Esophagus squamous epithelium (tissue), 5 donors: Measurements from ENCODE around the gene KMT5B. TPM values are rescaled to one million over a fixed set of nuclear protein-coding genes. Genes with fewer than 3 reads are reported as not detected.

ENCODE experiments used
- DNase-seq: peaks from one replicate; lab custom pipeline; 2025; lab: John Stamatoyannopoulos, UW
- H3K27ac ChIP-seq, 4 donors: fragments of 200-600 bp; sonication (generic); one replicate each; pipeline ENCODE4 v1.5.1; 2016 to 2019; ENCODE audit warnings: mild to moderate bottlenecking in 1 of 4
- H3K27me3 ChIP-seq, 4 donors: fragments of 200-600 bp; sonication (generic); 1 replicate in 3 of 4; 2 replicates in 1 of 4; pipeline versions ENCODE4 v1.5.1 to v1.6.0; 2017 to 2021; ENCODE audit warnings: antibody characterized with exemption in 1 of 4
- H3K36me3 ChIP-seq, 3 donors: fragments of 200-600 bp; sonication (generic); one replicate each; pipeline ENCODE4 v1.5.1; 2016 to 2019
- H3K4me1 ChIP-seq, 3 donors: fragments of 200-600 bp; sonication (generic); one replicate each; pipeline ENCODE4 v1.5.1; 2017 to 2019
- H3K4me3 ChIP-seq, 4 donors: fragments of 200-600 bp; sonication (generic); 1 replicate in 3 of 4; 2 replicates in 1 of 4; pipeline ENCODE4 v1.5.1; 2016 to 2019; ENCODE audit warnings: mild to moderate bottlenecking in 2 of 4, moderate library complexity in 1 of 4
- H3K9me3 ChIP-seq, 3 donors: fragments of 200-600 bp; sonication (generic); one replicate each; pipeline ENCODE4 v1.5.1; 2016 to 2019
- POLR2A ChIP-seq, 4 donors: fragments of 450-650 bp; IDR thresholded peaks; one replicate each; pipeline ENCODE4 v1.6.1; 2017; ENCODE audit warnings: antibody characterized with exemption in 4 of 4, mild to moderate bottlenecking in 4 of 4, moderate library complexity in 3 of 4
- WGBS, 2 donors: methylation state at CpG; one replicate each; pipeline ENCODE4 v1.1.5; 2018; 5-methylcytosine and 5-hydroxymethylcytosine counted together
- intact Hi-C: fragments of 100-400 bp; cut with DNase I; formaldehyde crosslinking; loops from one replicate; pipeline ENCODE4 v1.15.0; 2022
- total RNA-seq, 4 donors: library from RNA; depleted of rRNA; stranded (reverse); fragments of >200 nt; gene quantifications; one replicate each; pipeline ENCODE4 v1.1.0, GENCODE V29; 2016
- TF ChIP-seq, protein P1 (sequence below), 6 experiments: fragments of 450-650 bp in 4 of 6; fragments of 200-600 bp in 2 of 6; sonication (generic) in 2 of 6; IDR thresholded peaks; one replicate each; pipeline ENCODE4 v1.5.1; 2016 to 2019; ENCODE audit warnings: antibody characterized with exemption in 6 of 6, mild to moderate bottlenecking in 4 of 6, moderate library complexity in 4 of 6
- donor health status: DM: yes; HTN: yes; CAD: no.

KMT5B gene
- total RNA-seq, 4 donors from 2014 or later: 18.4 to 37.6 (median 21.9) TPM

GRCh38 chr11:68214173-68215086 is 1.3 kb upstream of the KMT5B start:
- peaks cover 34 to 61% (median 36%) of the 10 kb centered on the region in 3 donors for H3K4me1 ChIP-seq
- H3K36me3 ChIP-seq: no peaks in the 10 kb centered on the region
- H3K27me3 ChIP-seq: no peaks in the 10 kb centered on the region
- peak overlapping the region; percentile 79 to 93 (median 92) for H3K4me3 ChIP-seq
- peak overlapping the region; percentile 97 to 100 (median 98) for H3K27ac ChIP-seq
- intact Hi-C loops: loop anchor here (10.0 kb wide), 1 partner anchor 210 kb away; the partner anchor contains the start of gene UNC93B1
- H3K9me3 ChIP-seq: no peaks in the 10 kb centered on the region
- TF ChIP-seq, protein P1, sequence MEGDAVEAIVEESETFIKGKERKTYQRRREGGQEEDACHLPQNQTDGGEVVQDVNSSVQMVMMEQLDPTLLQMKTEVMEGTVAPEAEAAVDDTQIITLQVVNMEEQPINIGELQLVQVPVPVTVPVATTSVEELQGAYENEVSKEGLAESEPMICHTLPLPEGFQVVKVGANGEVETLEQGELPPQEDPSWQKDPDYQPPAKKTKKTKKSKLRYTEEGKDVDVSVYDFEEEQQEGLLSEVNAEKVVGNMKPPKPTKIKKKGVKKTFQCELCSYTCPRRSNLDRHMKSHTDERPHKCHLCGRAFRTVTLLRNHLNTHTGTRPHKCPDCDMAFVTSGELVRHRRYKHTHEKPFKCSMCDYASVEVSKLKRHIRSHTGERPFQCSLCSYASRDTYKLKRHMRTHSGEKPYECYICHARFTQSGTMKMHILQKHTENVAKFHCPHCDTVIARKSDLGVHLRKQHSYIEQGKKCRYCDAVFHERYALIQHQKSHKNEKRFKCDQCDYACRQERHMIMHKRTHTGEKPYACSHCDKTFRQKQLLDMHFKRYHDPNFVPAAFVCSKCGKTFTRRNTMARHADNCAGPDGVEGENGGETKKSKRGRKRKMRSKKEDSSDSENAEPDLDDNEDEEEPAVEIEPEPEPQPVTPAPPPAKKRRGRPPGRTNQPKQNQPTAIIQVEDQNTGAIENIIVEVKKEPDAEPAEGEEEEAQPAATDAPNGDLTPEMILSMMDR (IDR thresholded peaks at IDR 0.05): no peak
- TF ChIP-seq POLR2A (IDR thresholded peaks at IDR 0.05): no peak
- WGBS, 2 donors: 51 to 87% methylated on average over 10 of the region's 58 CpGs
- DNase-seq: no peak

DNA sequence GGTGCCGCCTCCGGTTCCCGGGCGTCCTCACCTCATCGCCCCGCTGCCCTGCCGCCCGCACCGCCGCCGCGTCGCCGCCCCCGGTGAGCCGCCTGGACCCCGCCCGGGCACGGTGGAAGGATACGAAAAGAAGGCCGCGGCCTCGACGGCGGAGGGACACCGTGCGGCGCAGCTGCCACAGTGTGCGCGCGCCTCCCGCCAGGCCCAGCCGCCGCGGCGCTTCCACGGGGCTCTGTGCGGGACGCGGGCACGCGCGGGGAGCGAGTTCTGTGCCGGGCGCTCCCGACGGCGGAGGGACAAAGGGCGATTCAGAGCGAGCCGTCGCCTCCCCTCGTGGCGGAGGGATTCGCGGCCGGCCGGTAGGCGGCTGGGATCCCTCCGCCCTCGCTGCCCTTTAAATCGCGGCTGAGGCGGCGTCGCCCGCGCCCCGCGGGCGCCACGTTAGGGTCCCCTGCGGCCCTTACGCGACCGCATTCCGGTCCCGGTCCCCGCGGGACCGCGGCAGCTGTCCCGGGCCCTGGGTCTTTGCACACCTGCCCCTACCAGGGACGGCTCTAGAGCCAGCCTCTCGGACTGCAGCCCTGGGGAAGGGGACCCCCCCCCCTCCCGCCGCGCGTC is 568 bp upstream of the KMT5B start:
- no peaks in the 10 kb centered on the region for H3K9me3 ChIP-seq
- H3K27me3 ChIP-seq: no peaks in the 10 kb centered on the region
- WGBS, 2 donors: 0% methylated on average over 13 of the region's 90 CpGs; no CpG with 5 or more reads in 1 of the 2 donors
- intact Hi-C loops: loop anchor here (10.0 kb wide), 1 partner anchor 209 kb away; the partner anchor contains the start of gene UNC93B1
- peak overlapping the region; percentile 97 to 100 (median 98) for H3K27ac ChIP-seq
- TF ChIP-seq, protein P1 (IDR thresholded peaks at IDR 0.05): peak in 3 of 6 experiments; percentile 30 to 60 (median 43)
- peak in 2 of 4 donors; percentile 94 to 95 for TF ChIP-seq POLR2A (IDR thresholded peaks at IDR 0.05)
- peak; percentile 50 for DNase-seq
- no peaks in the 10 kb centered on the region for H3K36me3 ChIP-seq
- H3K4me3 ChIP-seq: peak overlapping the region; percentile 79 to 93 (median 92)
- H3K4me1 ChIP-seq: peaks cover 41 to 68% (median 44%) of the 10 kb centered on the region in 3 donors

DNA sequence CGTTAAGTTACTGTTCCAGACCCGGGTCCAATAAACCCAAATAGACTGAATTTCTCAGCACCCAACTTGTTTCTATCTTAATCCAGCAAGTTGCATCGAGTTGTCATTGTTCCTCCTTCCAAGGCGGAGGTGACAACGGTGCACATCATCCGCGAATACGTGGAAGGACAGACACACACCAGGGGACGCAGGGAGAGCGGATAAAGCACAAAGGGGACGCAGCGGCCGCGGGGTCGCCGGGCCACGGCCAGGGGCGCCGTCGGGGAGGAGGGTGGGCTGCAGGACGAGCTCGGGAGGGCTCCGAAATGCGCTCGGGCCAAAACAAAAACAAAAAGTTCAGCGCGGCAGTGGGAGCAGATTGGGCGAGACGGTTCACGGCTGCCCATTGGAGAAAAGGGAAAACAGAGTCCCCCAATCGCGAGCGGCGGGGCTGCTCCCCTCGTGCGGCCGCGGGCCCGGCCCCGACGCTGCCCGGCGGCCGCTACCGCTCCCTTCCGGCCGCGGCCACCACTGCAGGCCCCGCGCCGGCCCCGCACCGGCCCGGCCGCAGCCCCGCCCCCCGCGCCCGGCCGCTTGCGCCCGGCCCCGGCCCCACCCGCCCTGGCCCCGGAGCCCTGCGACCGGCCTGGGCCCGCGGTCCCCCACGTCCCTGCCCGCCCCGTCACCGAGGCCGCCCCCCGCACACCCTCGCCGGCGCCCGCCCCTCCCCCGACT is 518 bp downstream of the KMT5B start:
- peak overlapping the region; percentile 97 to 100 (median 98) for H3K27ac ChIP-seq
- intact Hi-C loops: loop anchor here (10.0 kb wide), 1 partner anchor 208 kb away; the partner anchor contains the start of gene UNC93B1
- H3K9me3 ChIP-seq: no peaks in the 10 kb centered on the region
- no peaks in the 10 kb centered on the region for H3K27me3 ChIP-seq
- no peaks in the 10 kb centered on the region for H3K36me3 ChIP-seq
- H3K4me3 ChIP-seq: peak overlapping the region; percentile 79 to 93 (median 92)
- DNase-seq: no peak
- H3K4me1 ChIP-seq: peaks cover 43 to 77% (median 49%) of the 10 kb centered on the region in 3 donors
- TF ChIP-seq, protein P1 (IDR thresholded peaks at IDR 0.05): peak in 4 of 6 experiments; percentile 25 to 49 (median 35)
- TF ChIP-seq POLR2A (IDR thresholded peaks at IDR 0.05): peak in 2 of 4 donors; percentile 17 to 35
- 0% methylated on average over 3 to 22 of the region's 80 CpGs for WGBS, 2 donors

DNA sequence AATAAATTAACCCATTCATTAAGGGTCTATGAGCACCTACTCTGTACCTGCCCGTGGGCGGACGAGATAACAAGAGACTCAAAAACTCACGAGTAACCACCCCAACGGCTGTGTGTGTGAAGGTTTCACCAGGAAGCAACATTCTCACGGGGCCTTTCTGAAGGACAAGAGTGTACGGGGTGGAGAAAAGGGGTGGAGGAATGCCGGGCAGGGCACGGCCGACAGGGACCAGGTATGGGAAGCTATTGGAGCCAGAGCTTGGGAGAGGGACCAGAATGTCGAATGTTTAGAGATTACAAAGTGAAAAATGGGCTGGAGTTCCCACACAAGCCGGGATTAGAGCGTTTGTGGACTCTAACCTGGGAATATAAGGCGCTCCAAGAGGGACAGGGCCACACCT is 1.6 kb downstream of the KMT5B start:
- Histone ChIP-seq H3K27ac (peak overlapping the region in 2 of 4 donors; percentile 92 to 97), H3K27me3 (no peaks in the 10 kb centered on the region), H3K9me3 (no peaks in the 10 kb centered on the region), H3K4me1 (peaks cover 43 to 84% (median 49%) of the 10 kb centered on the region in 3 donors), H3K4me3 (peak overlapping the region; percentile 79 to 93 (median 92)), H3K36me3 (no peaks in the 10 kb centered on the region)
- TF ChIP-seq, protein P1 (IDR thresholded peaks at IDR 0.05): no peak
- no peak for TF ChIP-seq POLR2A (IDR thresholded peaks at IDR 0.05)
- DNase-seq: no peak
- WGBS, 2 donors: 14 to 35% methylated on average over 14 of the region's 14 CpGs
- intact Hi-C loops: loop anchor here (10.0 kb wide), 1 partner anchor 207 kb away; the partner anchor contains the start of gene UNC93B1
